T-helper 1 cell treated with Interleukin-12 subunit alpha and Interleukin-12 subunit beta and Interleukin-4 antibody, amounts not matched to agents 30 μg/mL and 1 μg/mL, for 36 hours (primary cell): ENCODE data around the gene THADA.
A peak's percentile ranks its signal among the peaks of the same experiment; 100 is the strongest.
"Not testable (repeated sequence)": the region's sequence is repeated elsewhere in the genome, so short reads cannot be mapped to it uniquely, and the experiment has no call there.

Source experiments
- H3K27ac Mint-ChIP-seq: one replicate; pipeline ENCODE4 v1.8.0; 2021; ENCODE audit warnings: mild to moderate bottlenecking, mixed read lengths
- H3K27me3 Mint-ChIP-seq: one replicate; pipeline ENCODE4 v1.8.0; 2021; ENCODE audit warnings: low read depth, mixed read lengths
- H3K36me3 Mint-ChIP-seq: one replicate; pipeline ENCODE4 v1.8.0; 2021; ENCODE audit warnings: low read depth, mixed read lengths
- H3K4me1 Mint-ChIP-seq: one replicate; pipeline ENCODE4 v1.8.0; 2021; ENCODE audit warnings: low read depth, mixed read lengths
- H3K4me3 Mint-ChIP-seq: one replicate; pipeline ENCODE4 v1.8.0; 2021; ENCODE audit warnings: mild to moderate bottlenecking, moderate library complexity, mixed read lengths
- H3K9me3 Mint-ChIP-seq: one replicate; pipeline ENCODE4 v1.8.0; 2021; ENCODE audit warnings: mixed read lengths

THADA gene

GRCh38 chr2:43393918-43394317, 201.9 kb downstream of the THADA start:
- Mint-ChIP-seq H3K27ac (no peak overlapping the region), H3K4me1 (peaks cover 11% of the 10 kb centered on the region), H3K27me3 (no peaks in the 10 kb centered on the region), H3K36me3 (peaks cover 30% of the 10 kb centered on the region), H3K9me3 (no peaks in the 10 kb centered on the region), H3K4me3 (no peak overlapping the region)

- Mint-ChIP-seq H3K4me3 (no peak overlapping the region), H3K27ac (no peak overlapping the region), H3K27me3 (no peaks in the 10 kb centered on the region), H3K4me1 (peaks cover 12% of the 10 kb centered on the region), H3K9me3 (no peaks in the 10 kb centered on the region), H3K36me3 (peaks cover 20% of the 10 kb centered on the region)
Observed at GRCh38 chr2:43391878-43392215, 204.0 kb downstream of the THADA start.

- Mint-ChIP-seq H3K4me1 (peaks cover 13% of the 10 kb centered on the region), H3K27ac (no peak overlapping the region), H3K36me3 (peaks cover 19% of the 10 kb centered on the region), H3K27me3 (no peaks in the 10 kb centered on the region), H3K4me3 (no peak overlapping the region), H3K9me3 (no peaks in the 10 kb centered on the region)
Observed at GRCh38 chr2:43391201-43391877, 204.5 kb downstream of the THADA start.

GRCh38 chr2:43389581-43390466, 206.0 kb downstream of the THADA start:
- H3K36me3 Mint-ChIP-seq, result peaks cover 15% of the 10 kb centered on the region
- H3K4me1 Mint-ChIP-seq, result peaks cover 15% of the 10 kb centered on the region
- no peak overlapping the region for H3K4me3 Mint-ChIP-seq
- H3K27me3 Mint-ChIP-seq, result no peaks in the 10 kb centered on the region
- no peaks in the 10 kb centered on the region for H3K9me3 Mint-ChIP-seq
- H3K27ac Mint-ChIP-seq, result no peak overlapping the region

GRCh38 chr2:43388371-43388770, 207.5 kb downstream of the THADA start:
- no peak overlapping the region for H3K4me3 Mint-ChIP-seq
- H3K27ac Mint-ChIP-seq, result no peak overlapping the region
- peaks cover 9% of the 10 kb centered on the region for H3K36me3 Mint-ChIP-seq
- H3K4me1 Mint-ChIP-seq, result peaks cover 24% of the 10 kb centered on the region
- no peaks in the 10 kb centered on the region for H3K9me3 Mint-ChIP-seq
- H3K27me3 Mint-ChIP-seq, result no peaks in the 10 kb centered on the region

- peaks cover 25% of the 10 kb centered on the region for H3K4me1 Mint-ChIP-seq
- H3K9me3 Mint-ChIP-seq, result no peaks in the 10 kb centered on the region
- peak overlapping the region; percentile 5 for H3K4me3 Mint-ChIP-seq
- H3K36me3 Mint-ChIP-seq, result peaks cover 1% of the 10 kb centered on the region
- H3K27ac Mint-ChIP-seq, result peak overlapping the region; percentile 46
- no peaks in the 10 kb centered on the region for H3K27me3 Mint-ChIP-seq
Observed at GRCh38 chr2:43387092-43388062, 208.5 kb downstream of the THADA start.

- Mint-ChIP-seq H3K4me1 (peaks cover 25% of the 10 kb centered on the region), H3K27ac (peak overlapping the region; percentile 46), H3K4me3 (peak overlapping the region; percentile 5)
- H3K36me3 Mint-ChIP-seq, H3K9me3 Mint-ChIP-seq, H3K27me3 Mint-ChIP-seq: not testable (repeated sequence)
Observed at GRCh38 chr2:43386679-43387078, 209.2 kb downstream of the THADA start.

GRCh38 chr2:43384143-43384542, 211.7 kb downstream of the THADA start:
- H3K27ac Mint-ChIP-seq, result no peak overlapping the region
- no peaks in the 10 kb centered on the region for H3K27me3 Mint-ChIP-seq
- H3K36me3 Mint-ChIP-seq, result peaks cover 11% of the 10 kb centered on the region
- no peak overlapping the region for H3K4me3 Mint-ChIP-seq
- H3K9me3 Mint-ChIP-seq, result no peaks in the 10 kb centered on the region
- H3K4me1 Mint-ChIP-seq, result peaks cover 21% of the 10 kb centered on the region

- H3K27ac Mint-ChIP-seq, result no peak overlapping the region
- no peak overlapping the region for H3K4me3 Mint-ChIP-seq
- H3K4me1 Mint-ChIP-seq, result peaks cover 21% of the 10 kb centered on the region
- peaks cover 16% of the 10 kb centered on the region for H3K36me3 Mint-ChIP-seq
- no peaks in the 10 kb centered on the region for H3K9me3 Mint-ChIP-seq
- H3K27me3 Mint-ChIP-seq, result no peaks in the 10 kb centered on the region
Observed at GRCh38 chr2:43383533-43383932, 212.3 kb downstream of the THADA start.

GRCh38 chr2:43379494-43379893, 216.3 kb downstream of the THADA start:
- Mint-ChIP-seq H3K4me1 (peaks cover 9% of the 10 kb centered on the region), H3K4me3 (no peak overlapping the region), H3K9me3 (no peaks in the 10 kb centered on the region), H3K27me3 (no peaks in the 10 kb centered on the region), H3K36me3 (peaks cover 19% of the 10 kb centered on the region), H3K27ac (no peak overlapping the region)

- Mint-ChIP-seq H3K4me1 (no peaks in the 10 kb centered on the region), H3K9me3 (no peaks in the 10 kb centered on the region), H3K4me3 (no peak overlapping the region), H3K27ac (no peak overlapping the region), H3K27me3 (no peaks in the 10 kb centered on the region), H3K36me3 (peaks cover 19% of the 10 kb centered on the region)
Observed at GRCh38 chr2:43377327-43377726, 218.5 kb downstream of the THADA start.

GRCh38 chr2:43376523-43377198, 219.2 kb downstream of the THADA start:
- no peaks in the 10 kb centered on the region for H3K27me3 Mint-ChIP-seq
- no peaks in the 10 kb centered on the region for H3K4me1 Mint-ChIP-seq
- no peak overlapping the region for H3K27ac Mint-ChIP-seq
- H3K4me3 Mint-ChIP-seq, result no peak overlapping the region
- no peaks in the 10 kb centered on the region for H3K9me3 Mint-ChIP-seq
- peaks cover 15% of the 10 kb centered on the region for H3K36me3 Mint-ChIP-seq

- Mint-ChIP-seq H3K27ac (no peak overlapping the region), H3K4me1 (no peaks in the 10 kb centered on the region), H3K9me3 (no peaks in the 10 kb centered on the region), H3K36me3 (peaks cover 15% of the 10 kb centered on the region), H3K4me3 (no peak overlapping the region), H3K27me3 (no peaks in the 10 kb centered on the region)
Observed at GRCh38 chr2:43375746-43376522, 219.9 kb downstream of the THADA start.
